ENCODE data around the gene TRRAP. TPM values are rescaled to one million over a fixed set of nuclear protein-coding genes. Genes with fewer than 3 reads are reported as not detected.

The TRRAP gene
- total RNA-seq, 1 donor from 2014 or later = 35.6 TPM

- no peak for TF ChIP-seq CTCF (IDR thresholded peaks at IDR 0.05)
- DNase-seq = no peak
- Histone ChIP-seq H3K27ac (no peak overlapping the region), H3K4me1 (no peaks in the 10 kb centered on the region), H3K9me3 (no peaks in the 10 kb centered on the region), H3K36me3 (peaks cover 69% of the 10 kb centered on the region), H3K27me3 (no peaks in the 10 kb centered on the region), H3K4me3 (no peak overlapping the region)
- ATAC-seq = no peak
- intact Hi-C loops (cut with DNase I) = no loop called here
Observed at GRCh38 chr7:98887038-98887437, 8.7 kb downstream of the TRRAP start.

DNA sequence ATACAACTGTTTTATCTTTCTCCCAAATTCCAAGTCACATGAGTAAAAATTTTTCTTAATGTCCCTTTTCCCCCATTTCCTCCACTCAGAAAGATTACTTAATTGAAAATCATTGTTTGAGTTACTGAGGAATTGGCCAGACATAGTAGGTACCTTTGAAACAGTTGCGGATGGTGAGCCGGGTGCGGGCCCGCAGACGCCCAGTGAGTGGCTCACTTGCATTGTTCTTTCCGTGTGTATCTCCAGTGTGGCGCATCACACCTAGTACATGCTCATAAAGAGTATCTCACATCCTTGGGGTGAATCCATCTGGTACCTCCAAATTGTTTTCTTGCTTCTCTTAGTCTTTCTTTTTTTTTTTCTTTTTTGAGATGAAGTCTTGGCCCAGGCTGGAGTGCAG lies 14.3 kb downstream of the TRRAP start:
- Histone ChIP-seq H3K27ac (no peak overlapping the region), H3K4me3 (no peak overlapping the region), H3K27me3 (no peaks in the 10 kb centered on the region), H3K9me3 (no peaks in the 10 kb centered on the region), H3K4me1 (no peaks in the 10 kb centered on the region), H3K36me3 (peaks cover 79% of the 10 kb centered on the region)
- no peak for TF ChIP-seq CTCF (IDR thresholded peaks at IDR 0.05)
- ATAC-seq = no peak
- intact Hi-C loops (cut with DNase I) = no loop called here
- DNase-seq = no peak

- no peak for TF ChIP-seq CTCF (IDR thresholded peaks at IDR 0.05)
- ATAC-seq (no peak), DNase-seq (no peak)
- Histone ChIP-seq H3K9me3 (no peaks in the 10 kb centered on the region), H3K36me3 (peaks cover 96% of the 10 kb centered on the region), H3K4me3 (no peak overlapping the region), H3K27ac (no peak overlapping the region), H3K4me1 (no peaks in the 10 kb centered on the region), H3K27me3 (no peaks in the 10 kb centered on the region)
- intact Hi-C loops (cut with DNase I) = loop anchor here (10.0 kb wide), 1 partner anchor 75 kb away; no protein-coding TSS in a partner anchor
Observed at GRCh38 chr7:98899816-98900215, 21.5 kb downstream of the TRRAP start.

- H3K4me1 ChIP-seq = no peaks in the 10 kb centered on the region
- intact Hi-C loops (cut with DNase I) = loop anchor here (10.0 kb wide), 1 partner anchor 74 kb away; no protein-coding TSS in a partner anchor
- no peak overlapping the region for H3K27ac ChIP-seq
- ATAC-seq (no peak), DNase-seq (no peak)
- no peak overlapping the region for H3K4me3 ChIP-seq
- TF ChIP-seq CTCF (IDR thresholded peaks at IDR 0.05) = no peak
- no peaks in the 10 kb centered on the region for H3K9me3 ChIP-seq
- no peaks in the 10 kb centered on the region for H3K27me3 ChIP-seq
- peaks cover 97% of the 10 kb centered on the region for H3K36me3 ChIP-seq
Observed at GRCh38 chr7:98900815-98901214, 22.5 kb downstream of the TRRAP start.

GRCh38 chr7:98902523-98902922 lies 24.2 kb downstream of the TRRAP start:
- H3K36me3 ChIP-seq = peaks cover 97% of the 10 kb centered on the region

More at GRCh38 chr7:98902523-98902922, 24.2 kb downstream of the TRRAP start:
- no peak for ATAC-seq
- no peak for TF ChIP-seq CTCF (IDR thresholded peaks at IDR 0.05)
- Histone ChIP-seq H3K27me3 (no peaks in the 10 kb centered on the region), H3K4me1 (no peaks in the 10 kb centered on the region), H3K9me3 (no peaks in the 10 kb centered on the region), H3K4me3 (no peak overlapping the region), H3K27ac (no peak overlapping the region)
- DNase-seq = no peak
- intact Hi-C loops (cut with DNase I) = loop anchor here (10.0 kb wide), 1 partner anchor 72 kb away; no protein-coding TSS in a partner anchor
